ENCODE results near the gene COQ5.

GRCh38 chr12:120468325-120468820 is 60.6 kb downstream of the COQ5 start:
- TF ChIP-seq CTCF (IDR thresholded peaks at IDR 0.05) (no peak), POLR2A (IDR thresholded peaks at IDR 0.05) (no peak)

Data from lower leg skin (tissue), 3 donors.